VCaP (cell line): ENCODE results near the gene UTS2.

Source experiments
- H3K27ac ChIP-seq: fragments of 450-650 bp; 2 replicates; pipeline ENCODE4 v1.5.1; 2017
- CTCF ChIP-seq: fragments of 450-650 bp; conservative IDR thresholded peaks from 2 replicates; pipeline ENCODE4 v1.5.1; 2017; ENCODE audit warnings: mild to moderate bottlenecking, moderate library complexity

The UTS2 gene

DNA sequence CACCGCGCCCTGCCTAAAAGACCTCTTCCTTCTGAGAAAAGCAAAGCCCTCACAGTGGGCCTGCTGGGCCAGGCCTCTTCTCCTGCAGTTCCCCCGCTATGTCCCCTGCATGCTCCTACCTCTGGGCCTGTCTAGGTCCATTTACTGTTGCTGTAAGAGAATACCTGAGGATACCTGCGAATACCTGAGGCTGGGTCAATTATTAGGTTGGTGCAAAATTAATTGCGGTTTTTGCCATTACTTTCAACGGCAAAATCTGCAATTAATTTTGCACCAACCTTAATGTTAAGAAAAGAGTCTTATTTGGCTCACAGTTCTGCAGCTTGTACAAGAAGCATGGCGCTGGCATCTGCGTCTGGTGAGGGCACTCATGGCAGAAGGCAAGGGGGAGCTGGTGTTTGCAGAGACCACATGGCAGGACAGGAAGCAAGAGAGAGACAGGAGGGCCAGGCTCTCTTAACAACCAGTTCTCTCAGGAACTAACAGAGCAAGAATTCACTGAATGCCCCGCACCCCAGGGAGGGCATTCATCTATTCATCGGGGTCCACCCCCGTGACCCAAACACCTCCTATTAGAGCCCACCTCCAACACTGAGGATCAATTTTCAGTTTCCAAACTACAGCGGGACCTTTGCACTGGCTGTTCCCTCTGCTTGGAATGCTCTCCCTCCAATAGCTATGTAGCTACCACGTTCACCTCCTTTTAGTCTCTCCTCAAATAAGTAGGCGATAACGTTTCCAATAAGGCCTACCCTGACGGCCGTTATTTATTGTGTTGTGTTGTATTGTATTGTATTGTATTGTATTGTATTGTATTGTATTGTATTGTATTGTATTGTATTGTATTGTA lies 9.6 kb upstream of the UTS2 start:
- no peak for TF ChIP-seq CTCF
- H3K27ac ChIP-seq: no peak overlapping the region

- TF ChIP-seq CTCF: no peak
- H3K27ac ChIP-seq: no peak overlapping the region
Observed at GRCh38 chr1:7861452-7861851, 8.6 kb upstream of the UTS2 start.

GRCh38 chr1:7860130-7860529 lies 7.3 kb upstream of the UTS2 start:
- TF ChIP-seq CTCF: no peak
- H3K27ac ChIP-seq: no peak overlapping the region

GRCh38 chr1:7859406-7859805 lies 6.5 kb upstream of the UTS2 start:
- no peak overlapping the region for H3K27ac ChIP-seq
- no peak for TF ChIP-seq CTCF

GRCh38 chr1:7857985-7858384 lies 5.1 kb upstream of the UTS2 start:
- TF ChIP-seq CTCF: no peak
- no peak overlapping the region for H3K27ac ChIP-seq

GRCh38 chr1:7857000-7857399 lies 4.1 kb upstream of the UTS2 start:
- no peak for TF ChIP-seq CTCF
- no peak overlapping the region for H3K27ac ChIP-seq

DNA sequence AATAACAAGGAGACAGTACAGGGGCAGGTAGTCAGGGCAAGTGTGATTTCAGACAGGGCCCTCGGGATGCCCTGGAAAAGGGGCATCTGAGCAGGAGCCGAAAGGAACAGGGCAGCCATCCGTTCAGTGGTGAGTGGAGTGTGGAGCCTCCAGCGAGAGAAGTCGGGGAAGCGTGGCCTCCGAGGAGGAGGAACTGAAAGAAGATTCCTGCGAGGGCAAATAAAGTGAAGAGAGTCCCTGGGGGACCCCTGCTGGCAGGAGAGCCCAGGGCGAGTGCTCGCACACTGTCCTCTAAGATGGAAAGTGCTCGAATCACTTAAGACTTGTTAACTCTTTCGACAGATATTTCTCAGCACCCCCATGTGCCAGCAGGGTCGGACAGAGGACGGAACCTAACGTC lies 3.5 kb upstream of the UTS2 start:
- TF ChIP-seq CTCF: no peak

More for the DNA sequence above, 3.5 kb upstream of the UTS2 start:
- no peak overlapping the region for H3K27ac ChIP-seq
